K562 treated with DMSO at 1 percent for 48 hours (cell line): ENCODE measurements around the gene ZNF770. TPM values are rescaled to one million over a fixed set of nuclear protein-coding genes. Genes with fewer than 3 reads are reported as not detected.

ENCODE experiments used
- total RNA-seq: library from RNA; unstranded; fragments of 300-600 nt; gene quantifications from 2 replicates; pipeline ENCODE4 v1.2.3, GENCODE V29; 2022; ENCODE audit warnings: low replicate concordance; ENCODE audit errors: extremely low read depth

Gene ZNF770, protein sequence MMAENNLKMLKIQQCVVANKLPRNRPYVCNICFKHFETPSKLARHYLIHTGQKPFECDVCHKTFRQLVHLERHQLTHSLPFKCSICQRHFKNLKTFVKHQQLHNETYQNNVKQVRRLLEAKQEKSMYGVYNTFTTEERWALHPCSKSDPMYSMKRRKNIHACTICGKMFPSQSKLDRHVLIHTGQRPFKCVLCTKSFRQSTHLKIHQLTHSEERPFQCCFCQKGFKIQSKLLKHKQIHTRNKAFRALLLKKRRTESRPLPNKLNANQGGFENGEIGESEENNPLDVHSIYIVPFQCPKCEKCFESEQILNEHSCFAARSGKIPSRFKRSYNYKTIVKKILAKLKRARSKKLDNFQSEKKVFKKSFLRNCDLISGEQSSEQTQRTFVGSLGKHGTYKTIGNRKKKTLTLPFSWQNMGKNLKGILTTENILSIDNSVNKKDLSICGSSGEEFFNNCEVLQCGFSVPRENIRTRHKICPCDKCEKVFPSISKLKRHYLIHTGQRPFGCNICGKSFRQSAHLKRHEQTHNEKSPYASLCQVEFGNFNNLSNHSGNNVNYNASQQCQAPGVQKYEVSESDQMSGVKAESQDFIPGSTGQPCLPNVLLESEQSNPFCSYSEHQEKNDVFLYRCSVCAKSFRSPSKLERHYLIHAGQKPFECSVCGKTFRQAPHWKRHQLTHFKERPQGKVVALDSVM
- not detected in 2 replicates for total RNA-seq

DNA sequence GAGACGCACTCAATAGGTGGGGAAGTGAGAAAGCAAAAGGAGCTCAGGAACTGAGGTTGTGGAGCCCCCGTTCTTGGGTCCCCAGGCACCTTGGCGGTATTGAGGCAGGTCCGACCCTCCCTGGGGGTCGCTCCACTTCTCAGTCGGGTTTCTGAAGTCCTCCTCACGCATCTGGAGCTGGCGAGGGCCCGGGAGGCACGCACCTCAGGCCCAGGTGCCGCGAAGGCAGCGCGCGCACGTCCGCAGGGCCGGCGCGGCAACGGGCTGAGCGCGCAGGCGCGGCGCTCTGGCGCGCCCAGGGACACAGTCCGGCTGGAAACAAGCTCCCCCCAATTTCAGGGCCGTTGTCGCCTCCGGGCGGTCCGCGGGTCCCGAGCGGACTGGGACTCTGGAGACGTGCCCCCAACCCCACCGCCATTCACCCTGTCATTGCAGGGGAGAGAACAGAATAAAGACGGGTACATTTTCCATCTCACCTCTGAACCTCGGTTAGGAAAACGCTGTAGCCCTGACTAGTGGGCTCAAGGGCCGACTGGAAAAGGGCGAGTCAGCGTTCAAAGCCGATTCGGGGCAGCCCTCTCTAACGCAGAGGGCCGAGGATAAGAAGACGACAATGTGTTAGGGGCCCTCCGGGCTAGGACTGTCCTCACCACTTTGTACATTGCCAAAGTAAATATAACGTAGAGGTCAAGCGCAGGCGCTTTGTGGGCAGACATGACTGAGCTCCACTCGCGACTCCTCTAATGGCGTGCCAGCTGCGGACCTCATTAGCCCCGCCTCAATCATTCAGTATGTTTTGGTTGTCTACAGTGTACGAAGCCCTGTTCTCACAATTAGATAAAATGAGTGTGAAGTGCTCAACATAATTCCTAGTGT is at the start of gene ZNF770:
Gene ZNF770, minus strand, starts transcription at position 261 of the 876 bp plus-strand sequence. CDS start 4,853 bp downstream, outside the sequence.

DNA sequence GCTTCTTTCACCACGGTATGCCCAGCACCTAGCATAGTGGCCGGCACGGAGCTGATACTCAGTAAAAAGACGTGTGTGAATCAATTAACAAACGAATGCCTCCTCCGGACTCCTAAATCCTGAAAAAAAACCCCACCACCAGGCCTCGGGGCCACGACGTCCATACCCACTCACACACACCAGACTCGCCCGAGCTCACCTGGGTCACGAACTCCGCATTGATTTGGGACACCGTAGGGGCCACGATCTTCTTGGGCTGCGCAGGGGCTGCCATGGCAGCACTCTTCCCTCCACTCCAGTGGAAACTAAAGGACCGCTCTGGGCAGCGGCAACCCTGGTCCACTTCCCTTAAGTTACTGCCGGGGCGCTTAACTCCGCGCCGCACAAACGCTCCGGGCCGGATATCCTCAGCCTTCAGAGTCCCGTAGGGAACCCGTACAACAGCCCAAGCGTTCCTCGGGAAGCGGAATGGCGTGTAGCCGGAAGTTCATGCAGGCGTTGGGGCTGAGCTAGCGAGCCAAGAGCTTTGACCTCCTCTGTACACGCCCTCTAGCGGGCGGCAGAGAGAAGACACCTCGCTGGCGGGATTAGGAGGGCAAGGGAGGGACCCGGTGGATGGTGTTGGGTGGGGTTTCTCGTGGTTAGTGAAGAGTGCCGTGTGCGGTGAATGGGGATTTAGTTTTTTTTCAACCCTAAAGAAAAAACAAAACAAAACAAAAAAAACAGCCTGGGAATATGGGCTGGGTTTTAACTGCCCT is 18.6 kb downstream of the ZNF770 start, which contains the start of gene AQR:
Gene AQR, minus strand, starts transcription at position 403 of the 758 bp plus-strand sequence. Its CDS starts 129 bp downstream, at position 274.

Other genes with a start within 250 kb of the ZNF770 start
- gene GJD2, start 233.3 kb downstream of the ZNF770 start, total RNA-seq: not detected in 2 replicates
- gene ACTC1, start 192.7 kb downstream of the ZNF770 start, total RNA-seq: not detected in 2 replicates
- gene AQR, start 18.5 kb downstream of the ZNF770 start, total RNA-seq: not detected in 2 replicates
- not detected in 2 replicates for gene NANOGP8, start 97.0 kb upstream of the ZNF770 start, total RNA-seq